Erythroblast (primary cell): ENCODE data around the gene FILIP1L.

Experiments used
- GATA1 ChIP-seq: IDR thresholded peaks from 2 replicates; pipeline ENCODE4 v1.6.1; 2011; ENCODE audit warnings: low read depth, mild to moderate bottlenecking, control low read depth, low read length, moderate library complexity
- POLR2A ChIP-seq: IDR thresholded peaks from 2 replicates; pipeline ENCODE4 v1.6.1; 2011; ENCODE audit warnings: mild to moderate bottlenecking, low read length

DNA sequence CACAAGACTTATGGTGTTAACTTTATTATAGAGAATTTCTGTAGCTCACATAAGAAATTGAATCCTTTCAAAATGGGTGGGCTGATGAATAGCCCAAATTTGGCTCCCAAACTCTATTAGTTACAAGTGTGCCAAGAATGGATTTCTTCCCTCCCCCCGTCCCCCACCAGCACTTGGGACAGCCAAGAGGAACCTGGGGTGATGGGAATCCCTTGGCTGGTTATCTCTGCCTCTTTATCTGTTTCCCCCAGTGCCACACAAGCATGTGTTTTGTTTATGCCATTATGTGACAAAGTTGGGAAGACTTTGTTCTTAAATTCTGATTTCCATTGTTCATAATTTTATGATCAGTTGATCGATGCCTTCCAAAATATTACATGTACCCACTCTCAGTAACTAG lies 268.3 kb downstream of the FILIP1L start:
- TF ChIP-seq GATA1 (no peak), POLR2A (no peak)
